C4-2B (cell line): ENCODE measurements around the gene PLD1.
"Not testable (repeated sequence)": the region's sequence is repeated elsewhere in the genome, so short reads cannot be mapped to it uniquely, and the experiment has no call there.

Experiments used
- H3K27ac ChIP-seq: fragments of 450-650 bp; 2 replicates; pipeline ENCODE4 v1.5.1; 2017
- ZFX ChIP-seq: fragments of 450-650 bp; IDR thresholded peaks from 2 replicates; pipeline ENCODE4 v1.6.1; 2017
- TF ChIP-seq, protein P1 (sequence below): fragments of 450-650 bp; conservative IDR thresholded peaks from 2 replicates; pipeline ENCODE4 v1.5.1; 2017; ENCODE audit warnings: mild to moderate bottlenecking

Gene PLD1

DNA sequence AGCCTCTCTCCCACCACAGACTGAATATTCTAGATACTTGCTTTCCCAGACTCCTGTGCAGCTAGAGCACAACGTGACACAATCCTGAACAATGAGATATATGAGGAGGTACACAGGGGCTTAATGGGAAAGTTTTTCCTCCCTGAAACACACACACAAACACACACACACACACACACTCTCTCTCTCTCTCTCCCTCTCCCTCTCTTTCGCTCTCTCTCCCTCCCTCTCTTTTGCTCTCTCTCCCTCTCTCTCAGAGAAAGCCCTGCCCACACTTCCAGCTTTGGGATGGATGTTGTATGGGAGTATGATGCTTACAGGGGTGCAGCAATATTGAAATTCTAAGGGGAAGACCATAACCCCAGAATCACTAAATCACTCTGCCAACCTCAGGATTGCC is 110.1 kb downstream of the PLD1 start:
- no peak overlapping the region for H3K27ac ChIP-seq
- no peak for TF ChIP-seq ZFX
- TF ChIP-seq, protein P1, sequence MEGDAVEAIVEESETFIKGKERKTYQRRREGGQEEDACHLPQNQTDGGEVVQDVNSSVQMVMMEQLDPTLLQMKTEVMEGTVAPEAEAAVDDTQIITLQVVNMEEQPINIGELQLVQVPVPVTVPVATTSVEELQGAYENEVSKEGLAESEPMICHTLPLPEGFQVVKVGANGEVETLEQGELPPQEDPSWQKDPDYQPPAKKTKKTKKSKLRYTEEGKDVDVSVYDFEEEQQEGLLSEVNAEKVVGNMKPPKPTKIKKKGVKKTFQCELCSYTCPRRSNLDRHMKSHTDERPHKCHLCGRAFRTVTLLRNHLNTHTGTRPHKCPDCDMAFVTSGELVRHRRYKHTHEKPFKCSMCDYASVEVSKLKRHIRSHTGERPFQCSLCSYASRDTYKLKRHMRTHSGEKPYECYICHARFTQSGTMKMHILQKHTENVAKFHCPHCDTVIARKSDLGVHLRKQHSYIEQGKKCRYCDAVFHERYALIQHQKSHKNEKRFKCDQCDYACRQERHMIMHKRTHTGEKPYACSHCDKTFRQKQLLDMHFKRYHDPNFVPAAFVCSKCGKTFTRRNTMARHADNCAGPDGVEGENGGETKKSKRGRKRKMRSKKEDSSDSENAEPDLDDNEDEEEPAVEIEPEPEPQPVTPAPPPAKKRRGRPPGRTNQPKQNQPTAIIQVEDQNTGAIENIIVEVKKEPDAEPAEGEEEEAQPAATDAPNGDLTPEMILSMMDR, result no peak

DNA sequence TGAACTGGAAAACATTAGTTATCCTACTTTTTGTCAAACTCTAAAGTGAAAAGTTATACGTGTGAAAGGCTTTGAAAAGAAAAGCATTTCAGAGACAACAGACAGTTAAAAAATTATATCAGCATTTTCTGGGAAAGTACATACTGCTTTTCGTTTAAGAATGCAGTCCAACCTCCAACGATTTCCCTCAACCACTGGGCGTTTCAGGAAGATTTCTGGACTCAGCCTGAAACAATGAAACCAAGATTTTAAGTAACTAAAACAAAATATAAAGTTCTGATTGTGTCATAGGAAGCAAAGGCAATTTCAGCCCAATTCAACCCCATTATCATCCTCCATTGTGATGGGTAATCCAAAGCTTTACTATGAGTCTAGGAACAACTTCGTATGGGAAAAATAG is 110.7 kb downstream of the PLD1 start:
- TF ChIP-seq, protein P1, result no peak
- TF ChIP-seq ZFX, result no peak
- no peak overlapping the region for H3K27ac ChIP-seq

DNA sequence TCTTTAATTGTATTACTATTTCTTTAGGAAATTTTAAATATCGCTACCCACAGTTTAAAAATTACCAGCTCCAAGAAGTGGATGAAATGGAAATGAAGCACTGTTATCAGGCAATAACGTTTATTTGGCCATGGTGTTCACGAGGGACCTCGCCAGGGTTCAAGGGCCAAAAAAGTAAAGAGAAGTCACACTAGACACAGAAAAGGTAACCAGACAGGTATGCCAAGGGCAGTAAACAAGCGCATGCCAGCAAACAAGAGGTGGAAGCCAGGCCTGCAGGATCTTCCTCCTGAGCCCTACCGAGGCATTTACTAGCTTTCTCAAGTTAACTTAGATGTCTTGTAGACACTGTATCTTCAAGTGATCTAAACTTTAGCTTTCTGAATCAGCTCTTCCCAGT is 113.5 kb downstream of the PLD1 start:
- no peak for TF ChIP-seq ZFX
- TF ChIP-seq, protein P1, result no peak
- H3K27ac ChIP-seq, result no peak overlapping the region

DNA sequence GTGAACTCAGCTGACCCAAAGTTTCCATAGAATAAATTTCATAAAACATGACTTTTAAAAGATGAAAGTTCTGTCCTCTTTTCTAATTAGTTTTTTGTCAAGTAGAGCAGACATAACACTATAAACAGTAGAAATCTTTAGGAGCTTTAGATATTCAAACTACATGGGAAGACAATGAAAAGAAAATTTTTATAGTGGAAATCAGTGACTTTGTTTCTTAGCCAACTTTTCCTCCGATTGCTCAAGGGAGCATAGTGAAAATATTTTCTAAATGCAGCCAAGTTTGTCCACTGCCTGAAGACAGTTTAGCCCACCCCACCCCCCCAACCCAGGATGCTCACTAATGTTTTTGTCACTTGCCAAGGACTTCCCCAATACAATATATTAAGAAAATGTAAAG is 114.9 kb downstream of the PLD1 start:
- TF ChIP-seq, protein P1, result no peak
- TF ChIP-seq ZFX, result no peak
- H3K27ac ChIP-seq, result no peak overlapping the region

DNA sequence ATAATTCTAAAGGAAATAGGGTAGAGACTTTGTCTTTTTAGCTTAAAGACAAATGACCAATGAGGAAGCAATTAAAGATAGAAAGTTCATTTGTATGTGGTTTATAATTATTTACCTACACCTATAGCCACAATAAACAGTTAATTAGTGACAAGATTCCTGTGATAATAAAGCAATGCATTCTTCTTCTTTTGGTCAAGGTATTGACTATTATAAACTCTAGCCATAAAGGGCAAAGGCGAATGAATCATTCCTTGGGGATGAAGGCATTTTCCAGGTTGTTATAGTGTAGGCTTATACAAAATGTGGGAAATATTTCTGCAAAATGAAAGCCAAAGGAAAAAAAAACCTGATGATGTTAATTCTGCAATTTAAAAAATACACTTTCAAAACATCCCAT is 115.4 kb downstream of the PLD1 start:
- TF ChIP-seq, protein P1, result no peak
- no peak for TF ChIP-seq ZFX
- no peak overlapping the region for H3K27ac ChIP-seq

DNA sequence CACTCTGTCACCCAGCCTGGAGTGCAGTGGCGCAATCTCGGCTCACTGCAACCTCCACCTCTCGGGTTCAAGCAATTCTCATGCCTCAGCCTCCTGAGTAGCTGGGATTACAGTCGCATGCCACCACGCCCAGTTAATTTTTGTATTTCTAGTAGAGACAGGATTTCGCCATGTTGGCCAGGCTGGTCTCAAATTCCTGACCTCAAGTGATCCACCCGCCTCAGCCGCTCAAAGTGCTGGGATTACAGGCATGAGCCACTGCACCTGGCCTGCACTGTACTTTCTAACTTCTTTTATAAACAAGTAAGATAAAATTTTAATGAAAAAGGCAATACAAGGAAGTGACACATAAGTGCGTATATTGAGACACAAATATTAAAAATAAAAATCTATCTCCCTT is 117.7 kb downstream of the PLD1 start:
- H3K27ac ChIP-seq, result not testable (repeated sequence)

DNA sequence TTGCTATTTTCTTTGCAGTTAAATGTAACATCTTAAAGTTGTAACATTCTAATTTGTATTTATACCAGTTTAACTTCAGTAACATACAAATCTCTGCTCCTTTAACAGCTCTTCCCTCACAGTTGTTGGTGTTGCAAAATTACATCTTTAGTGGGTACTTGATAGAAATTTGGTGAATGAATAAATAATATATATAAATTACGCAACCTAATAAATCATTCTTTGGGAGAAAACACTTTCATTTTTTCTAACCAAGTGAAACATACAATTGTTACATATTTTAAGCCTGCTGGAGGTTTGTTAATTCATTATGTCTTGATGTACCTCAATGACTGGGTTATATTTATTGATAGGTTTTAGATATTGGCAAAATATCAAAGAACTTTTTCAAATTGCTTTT is 118.8 kb downstream of the PLD1 start:
- TF ChIP-seq ZFX, result no peak
- TF ChIP-seq, protein P1, result no peak
- H3K27ac ChIP-seq, result no peak overlapping the region

DNA sequence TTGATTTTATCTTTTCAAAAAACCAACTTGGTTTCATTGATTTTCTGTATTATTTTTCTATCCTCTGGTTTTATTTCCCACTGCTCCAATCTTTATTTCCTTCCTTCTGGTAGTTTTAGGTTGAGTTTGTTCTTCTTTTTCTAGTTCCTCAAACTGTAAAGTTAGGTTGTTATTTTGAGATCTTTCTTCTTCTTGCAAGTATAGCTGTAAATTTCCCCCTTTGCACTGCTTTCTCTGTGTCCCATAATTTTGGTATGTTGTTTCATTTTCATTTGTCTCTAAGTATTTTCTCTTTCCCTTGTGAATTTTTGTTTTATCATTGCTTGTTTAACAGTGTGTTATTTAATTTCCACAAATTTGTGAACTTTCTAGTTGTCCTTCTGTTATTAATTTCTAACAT is 120.0 kb downstream of the PLD1 start:
- no peak overlapping the region for H3K27ac ChIP-seq

More for the DNA sequence above, 120.0 kb downstream of the PLD1 start:
- TF ChIP-seq ZFX, result no peak
- TF ChIP-seq, protein P1, result no peak
